ENCODE results near the gene PLET1. TPM values are rescaled to one million over a fixed set of nuclear protein-coding genes. Genes with fewer than 3 reads are reported as not detected.

The PLET1 gene
- total RNA-seq, 4 donors from 2014 or later = not detected

DNA sequence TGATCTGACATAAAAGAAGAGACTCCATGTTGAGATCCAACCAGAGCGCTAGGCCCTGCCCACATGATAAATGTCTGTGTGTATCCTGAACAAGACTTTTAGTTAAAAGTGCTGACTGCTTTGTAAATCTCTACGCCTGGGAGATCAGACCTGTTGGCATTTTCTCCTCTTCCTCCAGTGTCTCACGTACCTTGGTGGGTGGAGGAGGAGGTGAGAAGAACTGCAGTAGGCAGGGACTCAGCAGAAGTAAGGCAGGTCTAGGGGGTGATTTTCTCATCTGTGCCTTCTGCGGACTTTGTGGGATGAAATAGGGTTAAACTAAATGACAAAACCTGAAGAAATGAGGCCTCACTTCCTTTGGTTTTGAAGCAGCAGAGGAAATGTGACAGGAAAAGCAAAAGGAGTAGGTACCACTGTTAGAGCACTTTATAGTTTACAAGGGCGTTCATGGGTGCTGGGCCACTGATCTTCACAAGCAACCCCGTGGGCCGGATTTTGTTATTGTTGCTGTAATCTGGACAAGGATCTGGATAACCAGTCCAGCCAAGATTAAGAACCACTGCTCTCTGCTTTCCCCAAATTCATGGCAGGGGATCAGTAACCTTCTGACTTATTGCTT is 36.7 kb upstream of the PLET1 start:
- TF ChIP-seq, protein P1, sequence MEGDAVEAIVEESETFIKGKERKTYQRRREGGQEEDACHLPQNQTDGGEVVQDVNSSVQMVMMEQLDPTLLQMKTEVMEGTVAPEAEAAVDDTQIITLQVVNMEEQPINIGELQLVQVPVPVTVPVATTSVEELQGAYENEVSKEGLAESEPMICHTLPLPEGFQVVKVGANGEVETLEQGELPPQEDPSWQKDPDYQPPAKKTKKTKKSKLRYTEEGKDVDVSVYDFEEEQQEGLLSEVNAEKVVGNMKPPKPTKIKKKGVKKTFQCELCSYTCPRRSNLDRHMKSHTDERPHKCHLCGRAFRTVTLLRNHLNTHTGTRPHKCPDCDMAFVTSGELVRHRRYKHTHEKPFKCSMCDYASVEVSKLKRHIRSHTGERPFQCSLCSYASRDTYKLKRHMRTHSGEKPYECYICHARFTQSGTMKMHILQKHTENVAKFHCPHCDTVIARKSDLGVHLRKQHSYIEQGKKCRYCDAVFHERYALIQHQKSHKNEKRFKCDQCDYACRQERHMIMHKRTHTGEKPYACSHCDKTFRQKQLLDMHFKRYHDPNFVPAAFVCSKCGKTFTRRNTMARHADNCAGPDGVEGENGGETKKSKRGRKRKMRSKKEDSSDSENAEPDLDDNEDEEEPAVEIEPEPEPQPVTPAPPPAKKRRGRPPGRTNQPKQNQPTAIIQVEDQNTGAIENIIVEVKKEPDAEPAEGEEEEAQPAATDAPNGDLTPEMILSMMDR (IDR thresholded peaks at IDR 0.05) = no peak
- TF ChIP-seq EP300 (IDR thresholded peaks at IDR 0.05) (no peak), POLR2A (IDR thresholded peaks at IDR 0.05) (no peak)
- no peaks in the 10 kb centered on the region for H3K27me3 ChIP-seq
- peaks cover 0 to 19% (median 2%) of the 10 kb centered on the region in 4 donors for H3K4me1 ChIP-seq
- no peak overlapping the region for H3K4me3 ChIP-seq
- H3K9me3 ChIP-seq = no peaks in the 10 kb centered on the region
- WGBS, 2 donors = 79 to 84% methylated on average over 7 of the region's 7 CpGs
- no peak overlapping the region for H3K27ac ChIP-seq
- H3K36me3 ChIP-seq = peaks cover 0 to 38% (median 0%) of the 10 kb centered on the region in 3 donors
- no peak for DNase-seq (ENCODE audit: low spot score in 2 of 2)

DNA sequence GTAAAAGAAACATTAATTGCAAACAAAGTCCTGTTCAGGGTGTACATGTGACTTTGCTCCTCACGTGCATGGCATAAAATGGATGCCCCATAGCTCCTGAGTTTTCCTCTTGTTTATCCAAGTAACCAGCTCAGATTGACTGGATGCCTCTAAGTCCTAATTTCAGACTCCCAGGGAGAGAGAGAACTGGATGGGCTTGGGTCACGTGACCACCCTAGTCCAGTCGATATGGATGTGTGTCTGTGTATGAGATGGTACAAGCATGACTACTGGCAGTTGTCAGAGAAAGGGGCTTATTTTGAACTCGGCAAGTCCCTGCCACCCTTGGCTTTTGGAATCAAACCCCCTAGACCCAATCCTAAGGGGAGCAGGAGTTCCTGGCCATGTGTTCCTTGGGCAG is 35.4 kb upstream of the PLET1 start:
- H3K4me1 ChIP-seq = peaks cover 0 to 19% (median 0%) of the 10 kb centered on the region in 4 donors
- no peaks in the 10 kb centered on the region for H3K27me3 ChIP-seq
- peaks cover 0 to 38% (median 0%) of the 10 kb centered on the region in 3 donors for H3K36me3 ChIP-seq
- DNase-seq (ENCODE audit: low spot score in 2 of 2) = no peak
- no peak overlapping the region for H3K4me3 ChIP-seq
- no peak overlapping the region for H3K27ac ChIP-seq
- 89% methylated on average over 4 of the region's 4 CpGs for WGBS, 2 donors
- H3K9me3 ChIP-seq = no peaks in the 10 kb centered on the region
- TF ChIP-seq, protein P1 (IDR thresholded peaks at IDR 0.05) = no peak
- TF ChIP-seq EP300 (IDR thresholded peaks at IDR 0.05) = no peak
- no peak for TF ChIP-seq POLR2A (IDR thresholded peaks at IDR 0.05)

DNA sequence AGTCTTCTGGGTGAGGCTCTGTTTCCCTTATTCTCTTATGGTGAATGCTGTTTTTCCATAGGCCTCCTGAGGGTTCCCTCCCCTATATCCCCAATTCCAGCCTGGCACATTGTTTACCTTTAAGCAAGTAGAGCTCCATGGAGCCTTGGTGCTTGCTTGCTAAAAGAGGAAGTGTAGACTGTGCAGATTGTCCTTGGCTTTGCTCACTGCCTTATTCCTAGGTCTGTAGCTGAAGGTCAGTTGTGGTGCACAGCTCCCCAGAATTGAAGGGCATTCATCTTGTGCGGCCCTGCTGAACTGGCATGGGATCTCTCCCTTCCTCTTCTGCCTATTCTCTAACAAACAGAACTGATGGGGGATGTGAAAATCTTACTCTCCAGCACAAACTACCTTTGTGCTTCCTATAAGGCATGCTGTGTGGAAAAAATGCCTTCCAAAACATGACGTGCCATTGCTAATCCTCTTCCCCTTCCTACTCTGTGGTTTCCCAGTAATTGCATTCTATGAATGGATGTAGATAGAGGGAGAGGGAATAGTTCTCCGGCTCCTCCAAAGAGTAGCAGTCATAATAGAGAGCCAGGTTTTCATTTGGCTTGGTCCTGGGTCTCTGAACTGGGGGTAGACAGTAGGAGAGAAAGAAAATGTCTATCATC is 34.2 kb upstream of the PLET1 start:
- 51 to 66% methylated on average over 3 of the region's 3 CpGs for WGBS, 2 donors
- Histone ChIP-seq H3K9me3 (no peaks in the 10 kb centered on the region), H3K4me1 (peaks cover 0 to 29% (median under 1%) of the 10 kb centered on the region in 4 donors), H3K27me3 (no peaks in the 10 kb centered on the region), H3K36me3 (peaks cover 0 to 38% (median 0%) of the 10 kb centered on the region in 3 donors), H3K27ac (no peak overlapping the region), H3K4me3 (no peak overlapping the region)
- no peak for TF ChIP-seq EP300 (IDR thresholded peaks at IDR 0.05)
- TF ChIP-seq, protein P1 (IDR thresholded peaks at IDR 0.05) = no peak
- no peak for TF ChIP-seq POLR2A (IDR thresholded peaks at IDR 0.05)
- DNase-seq (ENCODE audit: low spot score in 2 of 2) = no peak

DNA sequence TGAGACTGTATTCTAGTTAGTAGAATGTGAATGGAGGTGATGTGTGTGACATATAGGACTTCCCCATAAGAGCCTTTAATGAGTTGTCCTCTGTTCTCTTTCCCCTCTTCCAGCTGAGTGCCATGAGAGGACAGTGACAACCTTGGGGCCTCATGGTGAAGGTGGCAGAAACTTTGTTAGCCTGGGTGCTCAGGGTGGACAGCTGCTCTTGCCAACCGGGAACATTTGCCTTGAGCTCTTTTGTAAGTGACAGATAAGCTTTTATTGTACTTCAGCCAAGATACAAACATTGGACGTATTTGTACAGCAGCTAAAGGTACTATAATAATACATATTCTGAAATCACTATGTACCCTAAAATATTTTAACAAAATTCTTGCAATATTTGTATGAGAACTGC is 33.0 kb upstream of the PLET1 start:
- Histone ChIP-seq H3K27ac (peak overlapping the region in 1 of 4 donors; percentile 54), H3K4me1 (peaks cover 0 to 34% (median 2%) of the 10 kb centered on the region in 4 donors), H3K36me3 (peaks cover 0 to 35% (median 0%) of the 10 kb centered on the region in 3 donors), H3K27me3 (no peaks in the 10 kb centered on the region), H3K9me3 (no peaks in the 10 kb centered on the region), H3K4me3 (no peak overlapping the region)
- no peak for DNase-seq (ENCODE audit: low spot score in 2 of 2)
- TF ChIP-seq EP300 (IDR thresholded peaks at IDR 0.05) = no peak
- TF ChIP-seq POLR2A (IDR thresholded peaks at IDR 0.05) = no peak
- TF ChIP-seq, protein P1 (IDR thresholded peaks at IDR 0.05) = no peak
- 57 to 64% methylated on average over 2 of the region's 2 CpGs for WGBS, 2 donors

DNA sequence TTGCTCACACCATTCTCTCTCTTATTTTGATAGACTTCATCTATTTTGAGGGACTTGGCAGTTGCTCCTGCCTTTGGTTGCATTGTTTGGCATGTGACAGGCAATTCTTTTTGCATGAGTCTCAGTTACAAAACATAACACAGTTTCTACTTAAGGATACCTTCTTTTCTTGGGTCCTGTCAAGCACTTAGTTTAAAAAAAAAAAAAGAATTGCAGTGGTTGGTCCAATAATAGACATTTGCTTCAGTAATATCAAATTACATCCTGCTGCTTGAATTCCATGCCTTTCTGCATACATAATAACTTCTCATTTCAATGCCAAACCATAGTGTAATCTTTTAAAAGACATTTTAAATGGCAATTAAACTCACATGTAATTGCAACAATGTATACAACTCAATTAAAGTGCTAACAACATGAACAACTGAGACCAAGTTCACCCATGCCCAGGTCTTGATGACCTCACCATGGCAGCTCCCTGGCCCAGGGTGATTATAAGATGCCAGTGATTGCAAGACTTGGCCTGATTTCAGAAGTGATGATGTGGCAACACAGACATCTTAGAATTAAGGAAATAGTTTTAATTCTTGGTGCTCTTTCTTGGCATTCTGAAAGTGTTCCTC is 32.2 kb upstream of the PLET1 start:
- H3K36me3 ChIP-seq = peaks cover 0 to 28% (median 0%) of the 10 kb centered on the region in 3 donors
- H3K27me3 ChIP-seq = no peaks in the 10 kb centered on the region
- H3K4me1 ChIP-seq = peaks cover 0 to 34% (median 2%) of the 10 kb centered on the region in 4 donors
- no peaks in the 10 kb centered on the region for H3K9me3 ChIP-seq
- TF ChIP-seq EP300 (IDR thresholded peaks at IDR 0.05) = peak in 1 of 2 donors; percentile 55
- TF ChIP-seq, protein P1 (IDR thresholded peaks at IDR 0.05) = no peak
- peak in 1 of 2 donors; percentile 63 for DNase-seq (ENCODE audit: low spot score in 2 of 2)
- H3K4me3 ChIP-seq = no peak overlapping the region
- H3K27ac ChIP-seq = peak overlapping the region in 2 of 4 donors; percentile 36 to 54

Measured in tibial nerve (tissue), 4 donors.